ENCODE measurements around the gene PRKCE. TPM values are rescaled to one million over a fixed set of nuclear protein-coding genes. Genes with fewer than 3 reads are reported as not detected.

PRKCE gene
- polyA plus RNA-seq, 1 of the 3 experiments (the other 2 are of a cell fraction), result 16.3 TPM

GRCh38 chr2:45946023-45946422 lies 294.5 kb downstream of the PRKCE start (continued):
- TF ChIP-seq MAX (IDR thresholded peaks at IDR 0.05; ENCODE audit: low read depth) (peak; percentile 39; the same call in 1 of the 2 replicates), RFX5 (IDR thresholded peaks at IDR 0.05; ENCODE audit: low read length) (no peak), NFIC (IDR thresholded peaks at IDR 0.05; ENCODE audit: borderline replicate concordance) (peak; percentile 98), POLR2AphosphoS5 (IDR thresholded peaks at IDR 0.05; ENCODE audit: low read depth, low read length) (peak; percentile 65; the same call in 1 of the 2 replicates)

- H3F3A ChIP-seq (replicated peaks; ENCODE audit: insufficient read depth), result peaks cover 14% of the 10 kb centered on the region
- H3K27ac ChIP-seq (ENCODE audit: low read depth in 2 of 2, low read length in 1 of 2), result peak overlapping the region in 1 of 2 experiments; percentile 25; a peak in 1 of 4 replicates
- no peak overlapping the region for H3K4me2 ChIP-seq
- peaks cover 5% of the 10 kb centered on the region; the same call in 1 of the 2 replicates for H3K79me2 ChIP-seq (ENCODE audit: insufficient read depth)
- CTCF ChIA-PET, result interaction anchor here (0.8 to 2.3 kb wide), 9 partner anchors 10 to 308 kb away, joined by 3 to 12 read pairs (median 4); no protein-coding TSS in a partner anchor
- H4K20me1 ChIP-seq (ENCODE audit: insufficient read depth), result 0 out of 2 replicates have a peak, but pooled peaks cover 9% of the 10 kb centered on the region
- peaks cover 12 to 13% of the 10 kb centered on the region in 2 experiments; a peak in 3 of 4 replicates for H3K4me1 ChIP-seq (ENCODE audit: control insufficient read depth in 1 of 2, insufficient read depth in 2 of 2, low read depth in 1 of 2, low read length in 1 of 2)
- no peaks in the 10 kb centered on the region for H3K9me2 ChIP-seq
- WGBS (ENCODE audit: low lambda C conversion rate), result 93% methylated on average over 5 of the region's 5 CpGs
- POLR2A ChIA-PET, result no interaction called here
- no peak overlapping the region for H2AFZ ChIP-seq (ENCODE audit: low read depth)
- no peak overlapping the region for H3K4me3 ChIP-seq (ENCODE audit: low read depth in 2 of 2, low read length in 1 of 2)
- no peak for DNase-seq
- H3K9me3 ChIP-seq, result no peaks in the 10 kb centered on the region
- no peak overlapping the region for H3K9ac ChIP-seq
- H3K36me3 ChIP-seq (replicated peaks in 1 of 2; ENCODE audit: control insufficient read depth in 1 of 2, insufficient read depth in 2 of 2, low read length in 1 of 2), result no peaks in the 10 kb centered on the region
- no peak; the same call in 1 of the 2 replicates for TF ChIP-seq GATA2 (CRISPR knock-in tag; IDR thresholded peaks at IDR 0.05)
- TF ChIP-seq SIN3A (IDR thresholded peaks at IDR 0.05; ENCODE audit: borderline replicate concordance, low read depth, low read length), result no peak
- no peak for TF ChIP-seq USF1 (IDR thresholded peaks at IDR 0.05; ENCODE audit: borderline replicate concordance, low read depth)
- TF ChIP-seq RCOR1 (IDR thresholded peaks at IDR 0.05; ENCODE audit: low read length), result no peak; the same call in 1 of the 2 replicates
- TF ChIP-seq YY1 (IDR thresholded peaks at IDR 0.05; ENCODE audit: low read depth), result no peak
- TF ChIP-seq TCF12 (IDR thresholded peaks at IDR 0.05), result no peak
- no peak for TF ChIP-seq USF2 (IDR thresholded peaks at IDR 0.05; ENCODE audit: borderline replicate concordance, low read depth, low read length)
- no peak for TF ChIP-seq ELF1 (IDR thresholded peaks at IDR 0.05)
- no peak for TF ChIP-seq TEAD4 (IDR thresholded peaks at IDR 0.05; ENCODE audit: borderline replicate concordance, insufficient read depth)
- TF ChIP-seq CTCF (IDR thresholded peaks at IDR 0.05), result no peak
- TF ChIP-seq EP300 (IDR thresholded peaks at IDR 0.05; ENCODE audit: borderline replicate concordance in 1 of 2, low read depth in 1 of 2, low read length in 1 of 2), result no peak
- TF ChIP-seq NFIC (IDR thresholded peaks at IDR 0.05; ENCODE audit: borderline replicate concordance), result no peak
- H3K27me3 ChIP-seq (ENCODE audit: insufficient read depth), result no peaks in the 10 kb centered on the region
These were observed 299.1 kb downstream of the PRKCE start for GRCh38 chr2:45950606-45951005.

Data from SK-N-SH (cell line).